ENCODE measurements around the gene TBC1D22A.
A peak's percentile ranks its signal among the peaks of the same experiment; 100 is the strongest.

The TBC1D22A gene

GRCh38 chr22:46835693-46836092 lies 73.2 kb downstream of the TBC1D22A start:
- no peak for DNase-seq (ENCODE audit: low read depth)

GRCh38 chr22:46841522-46841921 lies 79.1 kb downstream of the TBC1D22A start:
- DNase-seq (ENCODE audit: low read depth), result peak; percentile 11

GRCh38 chr22:46842606-46843005 lies 80.2 kb downstream of the TBC1D22A start:
- no peak for DNase-seq (ENCODE audit: low read depth)

GRCh38 chr22:46843821-46844255 lies 81.4 kb downstream of the TBC1D22A start:
- peak; percentile 72 for DNase-seq (ENCODE audit: low read depth)

GRCh38 chr22:46844606-46845210 lies 82.3 kb downstream of the TBC1D22A start:
- no peak for DNase-seq (ENCODE audit: low read depth)

GRCh38 chr22:46845296-46846149 lies 83.1 kb downstream of the TBC1D22A start:
- DNase-seq (ENCODE audit: low read depth), result peak; percentile 35

- DNase-seq (ENCODE audit: low read depth), result no peak
Observed at GRCh38 chr22:46846150-46846831, 83.8 kb downstream of the TBC1D22A start.

GRCh38 chr22:46846832-46847355 lies 84.4 kb downstream of the TBC1D22A start:
- DNase-seq (ENCODE audit: low read depth), result no peak

- peak; percentile 27 for DNase-seq (ENCODE audit: low read depth)
Observed at GRCh38 chr22:46848197-46848596, 85.7 kb downstream of the TBC1D22A start.

GRCh38 chr22:46849101-46849500 lies 86.7 kb downstream of the TBC1D22A start:
- DNase-seq (ENCODE audit: low read depth), result no peak

GRCh38 chr22:46849951-46850350 lies 87.5 kb downstream of the TBC1D22A start:
- DNase-seq (ENCODE audit: low read depth), result no peak

GRCh38 chr22:46851311-46851710 lies 88.9 kb downstream of the TBC1D22A start:
- no peak for DNase-seq (ENCODE audit: low read depth)

- DNase-seq (ENCODE audit: low read depth), result no peak
Observed at GRCh38 chr22:46851941-46852340, 89.5 kb downstream of the TBC1D22A start.

- no peak for DNase-seq (ENCODE audit: low read depth)
Observed at GRCh38 chr22:46852771-46853170, 90.3 kb downstream of the TBC1D22A start.

GRCh38 chr22:46853191-46853590 lies 90.7 kb downstream of the TBC1D22A start:
- no peak for DNase-seq (ENCODE audit: low read depth)

GRCh38 chr22:46854125-46854870 lies 91.8 kb downstream of the TBC1D22A start:
- no peak for DNase-seq (ENCODE audit: low read depth)

- no peak for DNase-seq (ENCODE audit: low read depth)
Observed at GRCh38 chr22:46855681-46856080, 93.2 kb downstream of the TBC1D22A start.

GRCh38 chr22:46856661-46857060 lies 94.2 kb downstream of the TBC1D22A start:
- no peak for DNase-seq (ENCODE audit: low read depth)

GRCh38 chr22:46857142-46857884 lies 94.9 kb downstream of the TBC1D22A start:
- peak; percentile 17 for DNase-seq (ENCODE audit: low read depth)

GRCh38 chr22:46857885-46858143 lies 95.4 kb downstream of the TBC1D22A start:
- no peak for DNase-seq (ENCODE audit: low read depth)

GRCh38 chr22:46858181-46858771 lies 95.8 kb downstream of the TBC1D22A start:
- no peak for DNase-seq (ENCODE audit: low read depth)
